Kidney epithelial cell (primary cell): ENCODE measurements around the gene VAMP4. TPM values are rescaled to one million over a fixed set of nuclear protein-coding genes. Genes with fewer than 3 reads are reported as not detected.

Source experiments
- DNase-seq: peaks from one replicate; pipeline ENCODE4 v3.0.0-alpha.2; 2010; ENCODE audit warnings: low read depth
- H3K27me3 ChIP-seq: 2 replicates; pipeline ENCODE4 v1.6.0; 2011; ENCODE audit warnings: low read length; ENCODE audit not compliant: control insufficient read depth, insufficient read depth
- H3K36me3 ChIP-seq: 2 replicates; pipeline ENCODE4 v1.5.1; 2011; ENCODE audit warnings: low read length; ENCODE audit not compliant: control insufficient read depth, insufficient read depth
- H3K4me3 ChIP-seq: 2 replicates; pipeline ENCODE4 v1.5.1; 2011; ENCODE audit warnings: low read depth, mild to moderate bottlenecking, control low read depth, low read length
- total RNA-seq: library from RNA; depleted of rRNA; stranded (reverse); fragments of >200 nt; gene quantifications from 2 replicates; pipeline ENCODE4 v1.2.3, GENCODE V29; 2015
- TF ChIP-seq, protein P1 (sequence below): IDR thresholded peaks from 2 replicates; pipeline ENCODE4 v1.5.1; 2011; ENCODE audit warnings: mild to moderate bottlenecking, moderate library complexity, low read length, control low read depth, inconsistent platforms; ENCODE audit not compliant: insufficient read depth, poor library complexity, severe bottlenecking

Gene VAMP4
- total RNA-seq, 1 donor from 2014 or later, result 5.4 TPM

DNA sequence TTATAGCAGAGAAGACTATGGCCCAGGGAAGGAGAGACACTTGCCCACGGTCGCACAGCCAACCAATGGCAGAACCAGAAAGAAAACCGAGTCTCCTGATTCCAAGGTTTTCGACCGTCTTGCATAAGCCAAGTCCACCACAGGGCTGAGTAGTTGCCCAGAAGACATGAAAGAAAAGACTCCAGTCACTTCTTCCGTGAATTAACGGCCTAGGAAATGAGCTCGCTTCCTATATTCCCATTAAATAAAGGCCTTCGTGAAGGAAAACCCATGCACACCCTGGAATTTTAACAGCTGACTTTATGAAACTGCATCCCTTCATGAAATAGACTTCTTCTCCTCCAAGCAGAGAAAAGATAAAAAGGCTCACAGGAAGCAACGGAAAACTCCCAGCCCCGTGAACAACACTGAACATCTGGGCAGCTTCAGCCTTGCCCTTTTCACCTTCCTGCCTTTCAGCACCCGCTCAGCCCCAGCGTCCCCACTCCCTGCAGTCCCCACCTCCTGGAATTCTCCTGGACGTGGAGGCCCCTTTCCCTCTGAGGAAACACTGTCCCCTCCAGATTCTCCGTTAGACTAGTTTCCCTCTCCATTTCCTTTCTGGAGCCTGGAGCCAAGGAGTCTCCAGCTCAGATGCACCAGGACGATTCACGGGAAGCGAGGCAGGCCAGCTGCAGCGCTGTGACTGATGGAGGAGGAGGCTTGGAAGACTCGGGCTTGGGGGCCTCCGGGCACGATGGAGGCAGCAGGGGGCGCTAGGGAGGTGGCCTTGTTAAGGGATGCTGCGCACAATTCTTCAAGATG is 86.7 kb downstream of the VAMP4 start:
- no peak for DNase-seq
- Histone ChIP-seq H3K27me3 (no peaks in the 10 kb centered on the region), H3K4me3 (no peak overlapping the region), H3K36me3 (no peaks in the 10 kb centered on the region)
- TF ChIP-seq, protein P1, sequence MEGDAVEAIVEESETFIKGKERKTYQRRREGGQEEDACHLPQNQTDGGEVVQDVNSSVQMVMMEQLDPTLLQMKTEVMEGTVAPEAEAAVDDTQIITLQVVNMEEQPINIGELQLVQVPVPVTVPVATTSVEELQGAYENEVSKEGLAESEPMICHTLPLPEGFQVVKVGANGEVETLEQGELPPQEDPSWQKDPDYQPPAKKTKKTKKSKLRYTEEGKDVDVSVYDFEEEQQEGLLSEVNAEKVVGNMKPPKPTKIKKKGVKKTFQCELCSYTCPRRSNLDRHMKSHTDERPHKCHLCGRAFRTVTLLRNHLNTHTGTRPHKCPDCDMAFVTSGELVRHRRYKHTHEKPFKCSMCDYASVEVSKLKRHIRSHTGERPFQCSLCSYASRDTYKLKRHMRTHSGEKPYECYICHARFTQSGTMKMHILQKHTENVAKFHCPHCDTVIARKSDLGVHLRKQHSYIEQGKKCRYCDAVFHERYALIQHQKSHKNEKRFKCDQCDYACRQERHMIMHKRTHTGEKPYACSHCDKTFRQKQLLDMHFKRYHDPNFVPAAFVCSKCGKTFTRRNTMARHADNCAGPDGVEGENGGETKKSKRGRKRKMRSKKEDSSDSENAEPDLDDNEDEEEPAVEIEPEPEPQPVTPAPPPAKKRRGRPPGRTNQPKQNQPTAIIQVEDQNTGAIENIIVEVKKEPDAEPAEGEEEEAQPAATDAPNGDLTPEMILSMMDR, result peak; percentile 63

GRCh38 chr1:171654201-171654941 is 87.5 kb downstream of the VAMP4 start:
- Histone ChIP-seq H3K36me3 (no peaks in the 10 kb centered on the region), H3K4me3 (no peak overlapping the region), H3K27me3 (no peaks in the 10 kb centered on the region)
- TF ChIP-seq, protein P1, result no peak
- DNase-seq, result no peak

DNA sequence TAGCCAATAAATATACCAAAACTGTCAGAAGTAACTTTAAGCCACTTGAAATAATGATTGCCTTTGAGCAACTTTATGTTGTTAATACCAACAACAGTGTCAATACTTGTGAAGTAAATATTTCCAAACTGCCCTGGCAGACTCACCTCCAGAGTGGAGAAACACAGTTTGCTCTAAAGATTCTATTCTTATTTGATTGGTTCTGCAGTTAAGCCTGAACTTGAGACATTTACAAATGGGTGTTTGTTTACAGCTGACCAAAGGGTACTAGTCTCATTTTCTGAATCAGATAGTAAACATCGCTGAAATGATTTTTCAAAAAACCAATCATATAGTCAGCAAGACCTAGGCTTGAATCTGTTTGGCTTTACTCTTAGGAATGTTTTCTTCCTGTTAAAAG is 88.1 kb downstream of the VAMP4 start:
- H3K4me3 ChIP-seq, result no peak overlapping the region
- no peaks in the 10 kb centered on the region for H3K36me3 ChIP-seq
- no peaks in the 10 kb centered on the region for H3K27me3 ChIP-seq
- TF ChIP-seq, protein P1, result no peak
- no peak for DNase-seq

DNA sequence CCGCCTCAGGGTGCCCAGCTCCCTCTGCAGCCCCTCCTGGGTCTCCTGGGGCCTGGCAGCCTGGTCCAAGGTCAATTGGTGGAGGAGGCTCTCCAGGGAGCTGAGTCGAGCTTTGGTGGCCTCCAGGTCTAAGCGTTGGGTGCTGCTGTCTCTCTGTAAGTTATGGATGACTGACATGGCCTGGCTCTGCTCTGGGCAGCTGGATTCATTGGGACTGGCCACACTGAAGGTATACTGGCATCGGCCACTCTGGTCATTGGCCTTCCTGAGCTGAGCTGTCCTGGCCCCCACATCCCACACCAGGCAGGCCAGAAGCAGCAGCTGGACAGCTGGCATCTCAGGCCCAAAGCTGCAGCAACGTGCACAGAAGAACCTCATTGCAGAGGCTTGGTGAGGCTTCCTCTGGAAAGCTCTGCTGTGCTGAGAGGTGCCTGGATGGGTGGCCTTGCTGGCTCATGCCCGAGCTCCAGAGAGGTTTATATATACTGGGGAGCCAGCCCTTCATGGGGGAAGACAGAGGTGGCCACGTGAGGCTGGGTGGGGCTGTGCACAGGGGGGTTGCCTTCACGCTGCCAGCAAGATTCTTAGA is 89.5 kb downstream of the VAMP4 start, which contains the start of gene MYOC:
Gene MYOC (minus strand): TSS at position 455 of the 589 bp plus-strand sequence. CDS start 77 bp downstream, at position 378.
- H3K4me3 ChIP-seq, result no peak within 1 kb of the TSS
- TF ChIP-seq, protein P1, result no peak

More for the DNA sequence above, 89.5 kb downstream of the VAMP4 start, which contains the start of gene MYOC:
- no peak for DNase-seq
- no peaks in the 10 kb centered on the region for H3K27me3 ChIP-seq
- H3K36me3 ChIP-seq, result no peaks in the 10 kb centered on the region

Other genes starting within 250 kb of the VAMP4 start
- gene MYOCOS, start 119.8 kb downstream of the VAMP4 start, total RNA-seq, result not detected in 2 replicates
- not detected in 2 replicates for gene MYOC, start 89.4 kb downstream of the VAMP4 start, total RNA-seq
- gene METTL13, start 39.6 kb upstream of the VAMP4 start, total RNA-seq, result 35.1 and 37.9 TPM in 2 replicates
- 1.6 and 2.7 TPM in 2 replicates for gene DNM3, start 99.4 kb upstream of the VAMP4 start, total RNA-seq